Neuronal stem cell (in vitro differentiated cells): ENCODE results near the gene C21orf91.

Experiments
- DNase-seq: peaks from one replicate; pipeline ENCODE4 v3.0.0-alpha.2; 2013; ENCODE audit warnings: low spot score
- H2AFZ ChIP-seq: one replicate; pipeline ENCODE4 v1.6.1; 2013; ENCODE audit warnings: mild to moderate bottlenecking, low read length, inconsistent platforms
- H2AK5ac ChIP-seq: 2 replicates; pipeline ENCODE4 v1.6.1; 2013; ENCODE audit warnings: low read depth, mild to moderate bottlenecking, inconsistent platforms, low read length, moderate library complexity, mixed read lengths
- H2BK120ac ChIP-seq: 2 replicates; pipeline ENCODE4 v1.6.1; 2013; ENCODE audit warnings: low read depth, mild to moderate bottlenecking, inconsistent platforms, low read length, moderate library complexity, mixed read lengths
- H2BK12ac ChIP-seq: one replicate; pipeline ENCODE4 v1.6.1; 2013; ENCODE audit warnings: low read length, inconsistent platforms
- H2BK15ac ChIP-seq: 2 replicates; pipeline ENCODE4 v1.6.1; 2013; ENCODE audit warnings: mild to moderate bottlenecking, low read length, inconsistent platforms, mixed read lengths
- H2BK5ac ChIP-seq: one replicate; pipeline ENCODE4 v1.6.1; 2013; ENCODE audit warnings: inconsistent platforms, mild to moderate bottlenecking, low read length, moderate library complexity
- H3K14ac ChIP-seq: one replicate; pipeline ENCODE4 v1.6.1; 2013; ENCODE audit warnings: low read length, inconsistent platforms
- H3K18ac ChIP-seq: 2 replicates; pipeline ENCODE4 v1.6.1; 2013; ENCODE audit warnings: low read length, inconsistent platforms
- H3K23ac ChIP-seq: 2 replicates; pipeline ENCODE4 v1.6.1; 2013; ENCODE audit warnings: low read depth, mild to moderate bottlenecking, mixed read lengths, low read length, inconsistent platforms; ENCODE audit not compliant: poor library complexity
- H3K27ac ChIP-seq: replicated peaks from 3 replicates; pipeline ENCODE4 v1.5.1; 2013; ENCODE audit warnings: low read length, inconsistent platforms
- H3K27me3 ChIP-seq, 3 experiments: 2 replicates each; pipeline ENCODE4 v1.6.1; 2013; ENCODE audit warnings: low read length in 3 of 3, mild to moderate bottlenecking in 2 of 3, inconsistent platforms in 1 of 3, low read depth in 1 of 3, mixed read lengths in 1 of 3, moderate library complexity in 1 of 3; ENCODE audit not compliant: control insufficient read depth in 3 of 3, insufficient read depth in 3 of 3
- H3K36me3 ChIP-seq, 2 donors: replicated peaks in 1 of 2; 2 replicates each; pipeline ENCODE4 v1.6.1; 2013; ENCODE audit warnings: low read length in 2 of 2; ENCODE audit not compliant: control insufficient read depth in 2 of 2, insufficient read depth in 2 of 2
- H3K4ac ChIP-seq: 2 replicates; pipeline ENCODE4 v1.6.1; 2013; ENCODE audit warnings: inconsistent platforms, mild to moderate bottlenecking, low read length, moderate library complexity
- H3K4me1 ChIP-seq, 2 donors: 1 replicate in 1 of 2; 2 replicates in 1 of 2; pipeline ENCODE4 v1.6.1; 2013; ENCODE audit warnings: low read length in 2 of 2, low read depth in 1 of 2; ENCODE audit not compliant: control insufficient read depth in 2 of 2, insufficient read depth in 1 of 2
- H3K4me2 ChIP-seq: one replicate; pipeline ENCODE4 v1.6.1; 2013; ENCODE audit warnings: mild to moderate bottlenecking, low read length, inconsistent platforms; ENCODE audit not compliant: insufficient read depth, poor library complexity, severe bottlenecking
- H3K4me3 ChIP-seq, 2 donors: 2 replicates each; pipeline ENCODE4 v1.5.1; 2013; ENCODE audit warnings: low read length in 2 of 2, mild to moderate bottlenecking in 2 of 2, inconsistent platforms in 1 of 2, moderate library complexity in 1 of 2
- H3K79me1 ChIP-seq: one replicate; pipeline ENCODE4 v1.6.1; 2013; ENCODE audit warnings: low read depth, mild to moderate bottlenecking, inconsistent platforms, low read length, moderate library complexity
- H3K9ac ChIP-seq: one replicate; pipeline ENCODE4 v1.6.1; 2013; ENCODE audit warnings: mild to moderate bottlenecking, low read depth, low read length, inconsistent platforms; ENCODE audit not compliant: poor library complexity
- H3K9me3 ChIP-seq, 2 donors: replicated peaks in 1 of 2; 2 replicates each; pipeline versions ENCODE3 to v1.6.1; 2013; ENCODE audit warnings: low read length in 2 of 2, mild to moderate bottlenecking in 2 of 2, inconsistent platforms in 1 of 2, low read depth in 1 of 2, mixed read lengths in 1 of 2, moderate library complexity in 1 of 2; ENCODE audit not compliant: control insufficient read depth in 2 of 2, insufficient read depth in 1 of 2
- H4K8ac ChIP-seq: one replicate; pipeline ENCODE4 v1.6.1; 2013; ENCODE audit warnings: low read depth, mild to moderate bottlenecking, inconsistent platforms, low read length, moderate library complexity
- H4K91ac ChIP-seq: one replicate; pipeline ENCODE4 v1.6.1; 2013; ENCODE audit warnings: low read length, low read depth, mild to moderate bottlenecking, inconsistent platforms; ENCODE audit not compliant: poor library complexity
- WGBS, 2 donors: extraction: QIAGEN DNeasy Blood & Tissue Kit; methylation state at CpG; one replicate each; pipeline ENCODE4 v1.1.7; 2013; ENCODE audit warnings: missing lambda C conversion rate in 2 of 2, mixed read lengths in 1 of 2; ENCODE audit not compliant: insufficient read length in 2 of 2, insufficient replicate concordance in 1 of 2; ENCODE audit errors: extremely low coverage in 2 of 2; 5-methylcytosine and 5-hydroxymethylcytosine counted together

Gene C21orf91

GRCh38 chr21:17742940-17743592 is 76.1 kb downstream of the C21orf91 start:
- Histone ChIP-seq H4K8ac (no peak overlapping the region), H2BK12ac (no peak overlapping the region), H3K79me1 (no peaks in the 10 kb centered on the region), H2BK120ac (no peak overlapping the region), H3K18ac (no peak overlapping the region), H3K4me3 (no peak overlapping the region), H2BK5ac (no peak overlapping the region), H3K27ac (no peak overlapping the region), H2BK15ac (no peak overlapping the region), H2AFZ (no peak overlapping the region), H2AK5ac (no peak overlapping the region), H3K4me2 (no peak overlapping the region), H4K91ac (no peak overlapping the region), H3K36me3 (no peaks in the 10 kb centered on the region), H3K14ac (no peak overlapping the region), H3K27me3 (no peaks in the 10 kb centered on the region), H3K23ac (no peak overlapping the region), H3K9me3 (no peaks in the 10 kb centered on the region), H3K9ac (no peak overlapping the region), H3K4me1 (no peaks in the 10 kb centered on the region), H3K4ac (no peak overlapping the region)
- no peak for DNase-seq
- no CpG with 5 or more reads among the region's 2 CpGs for WGBS, 2 donors

GRCh38 chr21:17742181-17742580 is 77.0 kb downstream of the C21orf91 start:
- Histone ChIP-seq H3K9me3 (no peaks in the 10 kb centered on the region), H3K36me3 (no peaks in the 10 kb centered on the region), H2BK15ac (no peak overlapping the region), H2BK120ac (no peak overlapping the region), H2BK5ac (no peak overlapping the region), H3K4ac (no peak overlapping the region), H3K4me2 (no peak overlapping the region), H3K4me1 (no peaks in the 10 kb centered on the region), H3K27ac (no peak overlapping the region), H4K91ac (no peak overlapping the region), H3K18ac (no peak overlapping the region), H2AK5ac (no peak overlapping the region), H2BK12ac (no peak overlapping the region), H3K23ac (no peak overlapping the region), H3K4me3 (no peak overlapping the region), H3K79me1 (no peaks in the 10 kb centered on the region), H2AFZ (no peak overlapping the region), H4K8ac (no peak overlapping the region), H3K27me3 (no peaks in the 10 kb centered on the region), H3K14ac (no peak overlapping the region), H3K9ac (no peak overlapping the region)
- no peak for DNase-seq
